ENCODE measurements around the gene IL31RA. TPM values are rescaled to one million over a fixed set of nuclear protein-coding genes. Genes with fewer than 3 reads are reported as not detected.

Gene IL31RA
- total and polyA plus RNA-seq, 2 experiments from 2014 or later: not detected

- TF ChIP-seq EZH2phosphoT487 (IDR thresholded peaks at IDR 0.05; ENCODE audit: unreplicated experiment) (no peak), CTCF (conservative IDR thresholded peaks at IDR 0.05; ENCODE audit: low read depth in 2 of 2) (no peak), REST (IDR thresholded peaks at IDR 0.05; ENCODE audit: unreplicated experiment) (no peak), ZNF331 (CRISPR knock-in tag; IDR thresholded peaks at IDR 0.05; ENCODE audit: low read depth) (no peak), POLR2AphosphoS5 (IDR thresholded peaks at IDR 0.05; ENCODE audit: low read depth) (no peak)
Measured at GRCh38 chr5:55841976-55842375, 9.2 kb upstream of the IL31RA start (continued).

- no peak overlapping the region for H2AFZ ChIP-seq
- no peak for TF ChIP-seq REST (IDR thresholded peaks at IDR 0.05; ENCODE audit: unreplicated experiment)
- H3K36me3 ChIP-seq (ENCODE audit: insufficient read depth): no peaks in the 10 kb centered on the region
- Mint-ChIP-seq H3K27ac (no peak overlapping the region), H3K9me3 (peaks cover 6% of the 10 kb centered on the region; the same call in 2 of the 3 replicates), H3K4me1 (no peaks in the 10 kb centered on the region), H3K27me3 (ENCODE audit: insufficient read depth, low read depth, poor library complexity) (no peaks in the 10 kb centered on the region), H3K36me3 (ENCODE audit: low read depth) (no peaks in the 10 kb centered on the region), H3K4me3 (no peak overlapping the region)
- H3K79me2 ChIP-seq (replicated peaks; ENCODE audit: insufficient read depth): no peaks in the 10 kb centered on the region
- H3K27me3 ChIP-seq (ENCODE audit: insufficient read depth): no peaks in the 10 kb centered on the region
- no peaks in the 10 kb centered on the region; the same call in 1 of the 2 replicates for H3K9me2 ChIP-seq (ENCODE audit: insufficient read depth)
- no peak for ATAC-seq
- no peaks in the 10 kb centered on the region for H4K20me1 ChIP-seq (replicated peaks; ENCODE audit: insufficient read depth)
- H3K4me2 ChIP-seq: no peak overlapping the region
- no peak for DNase-seq (ENCODE audit: low spot score)
- H3F3A ChIP-seq (replicated peaks; ENCODE audit: low read depth): no peaks in the 10 kb centered on the region
- no peaks in the 10 kb centered on the region for H3K4me1 ChIP-seq (ENCODE audit: insufficient read depth)
- H3K4me3 ChIP-seq: no peak overlapping the region
- no peak overlapping the region for H3K27ac ChIP-seq (ENCODE audit: low read depth)
Measured at GRCh38 chr5:55847837-55848236, 3.3 kb upstream of the IL31RA start.
